ENCODE data around the gene FUT2. TPM values are rescaled to one million over a fixed set of nuclear protein-coding genes. Genes with fewer than 3 reads are reported as not detected.

FUT2 gene
- polyA plus RNA-seq, 3 donors = not detected

- H3K27me3 ChIP-seq (ENCODE audit: control insufficient read depth in 2 of 2, insufficient read depth in 2 of 2, low read length in 2 of 2) = no peaks in the 10 kb centered on the region
- no peak overlapping the region for H2AFZ ChIP-seq (ENCODE audit: insufficient read depth, low read depth, low read length, poor library complexity, severe bottlenecking)
- Mint-ChIP-seq H3K27me3 (ENCODE audit: low read depth in 3 of 3) (peaks cover 12 to 30% (median 13%) of the 10 kb centered on the region in 3 donors), H3K27ac (no peak overlapping the region), H3K4me1 (peaks cover 7% of the 10 kb centered on the region), H3K36me3 (peaks cover under 1 to 6% of the 10 kb centered on the region in 2 donors), H3K9me3 (peaks cover 10 to 44% (median 33%) of the 10 kb centered on the region in 7 donors), H3K4me3 (peak overlapping the region in 1 of 2 donors; percentile 32)
- H3K27ac ChIP-seq (ENCODE audit: low read depth in 1 of 2, low read length in 2 of 2) = no peak overlapping the region
- 94% methylated on average over 2 of the region's 4 CpGs for WGBS (ENCODE audit: insufficient coverage)
- no peaks in the 10 kb centered on the region for H3K79me2 ChIP-seq (ENCODE audit: insufficient read depth, low read length)
- TF ChIP-seq CTCF (IDR thresholded peaks at IDR 0.05) = no peak
- intact Hi-C loops (cut with micrococcal nuclease) = no loop called here
- H3K4me3 ChIP-seq (replicated peaks in 1 of 3; ENCODE audit: low read depth in 2 of 3, low read length in 3 of 3) = no peak overlapping the region
- H3K4me1 ChIP-seq (ENCODE audit: control insufficient read depth in 1 of 2, insufficient read depth in 2 of 2, low read length in 2 of 2) = peaks cover 2 to 3% of the 10 kb centered on the region in 2 donors
- no peak overlapping the region for H3K4me2 ChIP-seq (replicated peaks; ENCODE audit: extremely low read depth, low read length, poor library complexity, severe bottlenecking)
- DNase-seq = no peak
- no peak overlapping the region for H3K9ac ChIP-seq (ENCODE audit: insufficient read depth, low read length, poor library complexity, severe bottlenecking)
- no peaks in the 10 kb centered on the region for H4K20me1 ChIP-seq (ENCODE audit: insufficient read depth, low read length)
- H3K9me3 ChIP-seq (replicated peaks in 1 of 2; ENCODE audit: control insufficient read depth in 1 of 2, insufficient read depth in 1 of 2, low read length in 2 of 2) = peaks cover 3 to 27% of the 10 kb centered on the region in 2 donors
- no peaks in the 10 kb centered on the region for H3K36me3 ChIP-seq (replicated peaks in 1 of 2; ENCODE audit: control insufficient read depth in 1 of 2, insufficient read depth in 2 of 2, low read length in 2 of 2)
Observed at GRCh38 chr19:48731452-48731851, 35.7 kb downstream of the FUT2 start.

GRCh38 chr19:48734625-48735024 is 38.9 kb downstream of the FUT2 start:
- Mint-ChIP-seq H3K27ac (no peak overlapping the region), H3K27me3 (ENCODE audit: low read depth in 3 of 3) (peaks cover 16 to 41% (median 18%) of the 10 kb centered on the region in 3 donors), H3K9me3 (peaks cover 2 to 18% (median 12%) of the 10 kb centered on the region in 7 donors), H3K4me1 (peaks cover 4% of the 10 kb centered on the region), H3K36me3 (no peaks in the 10 kb centered on the region), H3K4me3 (peak overlapping the region in 1 of 2 donors; percentile 37)
- peaks cover 6 to 14% of the 10 kb centered on the region in 2 donors for H3K4me1 ChIP-seq (ENCODE audit: control insufficient read depth in 1 of 2, insufficient read depth in 2 of 2, low read length in 2 of 2)
- no peaks in the 10 kb centered on the region for H3K79me2 ChIP-seq (ENCODE audit: insufficient read depth, low read length)
- H3K27ac ChIP-seq (ENCODE audit: low read depth in 1 of 2, low read length in 2 of 2) = no peak overlapping the region
- no peak overlapping the region for H3K4me2 ChIP-seq (replicated peaks; ENCODE audit: extremely low read depth, low read length, poor library complexity, severe bottlenecking)
- H3K27me3 ChIP-seq (ENCODE audit: control insufficient read depth in 2 of 2, insufficient read depth in 2 of 2, low read length in 2 of 2) = peaks cover 3% of the 10 kb centered on the region in 2 donors
- TF ChIP-seq CTCF (IDR thresholded peaks at IDR 0.05) = no peak
- H3K36me3 ChIP-seq (replicated peaks in 1 of 2; ENCODE audit: control insufficient read depth in 1 of 2, insufficient read depth in 2 of 2, low read length in 2 of 2) = no peaks in the 10 kb centered on the region
- H2AFZ ChIP-seq (ENCODE audit: insufficient read depth, low read depth, low read length, poor library complexity, severe bottlenecking) = no peak overlapping the region
- H3K4me3 ChIP-seq (replicated peaks in 1 of 3; ENCODE audit: low read depth in 2 of 3, low read length in 3 of 3) = no peak overlapping the region
- H3K9me3 ChIP-seq (replicated peaks in 1 of 2; ENCODE audit: control insufficient read depth in 1 of 2, insufficient read depth in 1 of 2, low read length in 2 of 2) = peaks cover 4 to 5% of the 10 kb centered on the region in 2 donors
- WGBS (ENCODE audit: insufficient coverage) = 100% methylated on average over 3 of the region's 9 CpGs
- H4K20me1 ChIP-seq (ENCODE audit: insufficient read depth, low read length) = no peaks in the 10 kb centered on the region
- intact Hi-C loops (cut with micrococcal nuclease) = no loop called here
- no peak for DNase-seq
- no peak overlapping the region for H3K9ac ChIP-seq (ENCODE audit: insufficient read depth, low read length, poor library complexity, severe bottlenecking)

Data from CD14-positive monocyte (primary cell).